OCI-LY7 (cell line): ENCODE measurements around the gene SLC8A1. TPM values are rescaled to one million over a fixed set of nuclear protein-coding genes. Genes with fewer than 3 reads are reported as not detected.

Experiments
- BruUV-seq: library from RNA; stranded (reverse); fragments of 400-500 nt; replicated peaks from 2 replicates; lab custom pipeline; 2021; lab: Mats Ljungman, UMichigan
- CTCF ChIA-PET: fragments of 300-600 bp; sonication (Branson Sonifier 250); formaldehyde crosslinking; loops from one replicate; lab custom pipeline; 2022; ENCODE audit warnings: antibody characterized with exemption; ENCODE audit not compliant: unreplicated experiment; lab: Charles Lee
- POLR2A ChIA-PET: fragments of 300-600 bp; sonication (Branson Sonifier 250); formaldehyde crosslinking; loops from one replicate; lab custom pipeline; 2022; ENCODE audit warnings: antibody characterized with exemption; lab: Charles Lee
- DNase-seq: peaks from one replicate; pipeline ENCODE4 v3.0.0-alpha.2; 2015; ENCODE audit warnings: low spot score
- H2AFZ ChIP-seq: fragments of 200-600 bp; sonication (generic), shearing (Covaris generic); 2 replicates; pipeline ENCODE4 v1.6.1; 2014; ENCODE audit warnings: mild to moderate bottlenecking, antibody characterized with exemption, low read length, moderate library complexity
- H3K27ac ChIP-seq: fragments of 200-600 bp; sonication (generic); 2 replicates; pipeline ENCODE4 v1.5.1; 2014; ENCODE audit warnings: mixed run types, low read depth, mild to moderate bottlenecking, moderate library complexity, low read length, inconsistent platforms; ENCODE audit not compliant: poor library complexity, severe bottlenecking
- H3K36me3 ChIP-seq: fragments of 200-600 bp; sonication (generic); 2 replicates; pipeline ENCODE4 v1.6.1; 2014; ENCODE audit warnings: mild to moderate bottlenecking, antibody characterized with exemption, low read length, moderate library complexity, mixed read lengths; ENCODE audit not compliant: insufficient read depth
- H3K4me1 ChIP-seq: fragments of 200-600 bp; sonication (generic); 2 replicates; pipeline ENCODE4 v1.5.1; 2014; ENCODE audit warnings: mild to moderate bottlenecking, low read length; ENCODE audit not compliant: insufficient read depth, poor library complexity, severe bottlenecking
- H3K4me2 ChIP-seq: fragments of 200-600 bp; sonication (generic); 2 replicates; pipeline ENCODE4 v1.6.1; 2014; ENCODE audit warnings: mild to moderate bottlenecking, low read length
- H3K4me3 ChIP-seq: fragments of 200-600 bp; sonication (generic); 2 replicates; pipeline ENCODE4 v1.5.1; 2014; ENCODE audit warnings: mild to moderate bottlenecking, low read depth, low read length; ENCODE audit not compliant: poor library complexity, severe bottlenecking
- H3K79me2 ChIP-seq: fragments of 200-600 bp; sonication (generic); 2 replicates; pipeline ENCODE4 v1.6.1; 2016; ENCODE audit warnings: low read depth, mild to moderate bottlenecking, low read length, moderate library complexity, mixed read lengths; ENCODE audit not compliant: insufficient read depth
- H3K9me2 ChIP-seq: fragments of 200-600 bp; sonication (generic); 2 replicates; pipeline ENCODE4 v1.6.1; 2016; ENCODE audit warnings: mild to moderate bottlenecking, low read length, mixed read lengths; ENCODE audit not compliant: insufficient read depth
- H3K9me3 ChIP-seq: fragments of 200-600 bp; sonication (generic); 2 replicates; pipeline ENCODE4 v1.6.1; 2014; ENCODE audit warnings: mild to moderate bottlenecking, mixed run types, low read length, mixed read lengths
- H4K20me1 ChIP-seq: fragments of 200-600 bp; sonication (generic); 2 replicates; pipeline ENCODE4 v1.6.1; 2014; ENCODE audit warnings: mild to moderate bottlenecking, antibody characterized with exemption, low read length, moderate library complexity, mixed read lengths; ENCODE audit not compliant: insufficient read depth
- EZH2phosphoT487 ChIP-seq: fragments of 200-600 bp; sonication (generic); IDR thresholded peaks from 2 replicates; pipeline ENCODE4 v1.6.1; 2018; ENCODE audit warnings: low read depth, borderline replicate concordance, mild to moderate bottlenecking, mixed run types, antibody characterized with exemption, low read length, moderate library complexity, mixed read lengths
- intact Hi-C: fragments of 100-400 bp; cut with micrococcal nuclease; formaldehyde crosslinking; loops from one replicate; pipeline ENCODE4 v1.10.0; 2022; ENCODE audit not compliant: unreplicated experiment
- total RNA-seq, 2 experiments: library from RNA; depleted of rRNA in 1 of 2; stranded (reverse); fragments of >200 nt in 1 of 2; shearing (Covaris generic) in 1 of 2; gene quantifications; 2 replicates each; pipeline ENCODE4 v1.2.3, GENCODE V29; 2014 to 2022
- TF ChIP-seq, protein P1 (sequence below): fragments of 200-600 bp; sonication (generic); conservative IDR thresholded peaks from 2 replicates; pipeline ENCODE4 v1.5.1; 2014; ENCODE audit warnings: mild to moderate bottlenecking, antibody characterized with exemption, low read length, moderate library complexity, mixed read lengths

Gene SLC8A1
- total RNA-seq, 2 experiments from 2014 or later = 3.6 to 7.3 TPM

DNA sequence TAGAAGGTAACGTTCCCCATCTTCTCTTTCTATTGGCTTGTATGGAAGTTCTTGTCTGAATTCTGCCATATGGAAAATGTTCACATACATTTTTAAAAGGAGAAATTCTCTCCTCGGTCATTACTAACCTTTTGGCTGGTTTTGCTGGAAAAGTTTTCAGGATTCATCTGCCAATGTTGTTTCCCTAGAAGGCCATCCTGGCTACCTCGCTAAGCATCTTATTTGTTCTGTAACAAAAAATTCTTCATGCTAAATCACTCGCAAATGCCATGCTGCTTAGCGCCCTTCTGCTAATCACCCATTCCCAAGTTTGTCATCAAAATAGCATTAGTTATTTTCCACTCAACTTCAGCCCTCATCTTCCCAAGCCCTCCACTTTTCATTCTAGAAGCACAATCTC lies 262.0 kb downstream of the SLC8A1 start:
- Histone ChIP-seq H3K4me1 (no peaks in the 10 kb centered on the region), H2AFZ (no peak overlapping the region), H3K9me2 (no peaks in the 10 kb centered on the region), H3K36me3 (no peaks in the 10 kb centered on the region), H3K4me2 (no peak overlapping the region), H3K27ac (no peak overlapping the region), H4K20me1 (no peaks in the 10 kb centered on the region), H3K9me3 (no peaks in the 10 kb centered on the region), H3K79me2 (no peaks in the 10 kb centered on the region), H3K4me3 (no peak overlapping the region)
- ChIA-PET CTCF (no interaction called here), POLR2A (interaction anchor here (0.6 to 1.2 kb wide), 3 partner anchors 26 to 58 kb away, joined by 3 to 5 read pairs (median 4); no protein-coding TSS in a partner anchor)
- DNase-seq = no peak
- no TSS peak for BruUV-seq
- intact Hi-C loops = no loop called here
- TF ChIP-seq EZH2phosphoT487 = no peak
- TF ChIP-seq, protein P1, sequence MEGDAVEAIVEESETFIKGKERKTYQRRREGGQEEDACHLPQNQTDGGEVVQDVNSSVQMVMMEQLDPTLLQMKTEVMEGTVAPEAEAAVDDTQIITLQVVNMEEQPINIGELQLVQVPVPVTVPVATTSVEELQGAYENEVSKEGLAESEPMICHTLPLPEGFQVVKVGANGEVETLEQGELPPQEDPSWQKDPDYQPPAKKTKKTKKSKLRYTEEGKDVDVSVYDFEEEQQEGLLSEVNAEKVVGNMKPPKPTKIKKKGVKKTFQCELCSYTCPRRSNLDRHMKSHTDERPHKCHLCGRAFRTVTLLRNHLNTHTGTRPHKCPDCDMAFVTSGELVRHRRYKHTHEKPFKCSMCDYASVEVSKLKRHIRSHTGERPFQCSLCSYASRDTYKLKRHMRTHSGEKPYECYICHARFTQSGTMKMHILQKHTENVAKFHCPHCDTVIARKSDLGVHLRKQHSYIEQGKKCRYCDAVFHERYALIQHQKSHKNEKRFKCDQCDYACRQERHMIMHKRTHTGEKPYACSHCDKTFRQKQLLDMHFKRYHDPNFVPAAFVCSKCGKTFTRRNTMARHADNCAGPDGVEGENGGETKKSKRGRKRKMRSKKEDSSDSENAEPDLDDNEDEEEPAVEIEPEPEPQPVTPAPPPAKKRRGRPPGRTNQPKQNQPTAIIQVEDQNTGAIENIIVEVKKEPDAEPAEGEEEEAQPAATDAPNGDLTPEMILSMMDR = no peak

GRCh38 chr2:40187054-40187453 lies 264.8 kb downstream of the SLC8A1 start:
- no peaks in the 10 kb centered on the region for H3K9me3 ChIP-seq
- ChIA-PET POLR2A (no interaction called here), CTCF (no interaction called here)
- TF ChIP-seq, protein P1 = no peak
- no peak for TF ChIP-seq EZH2phosphoT487
- no peaks in the 10 kb centered on the region for H3K36me3 ChIP-seq
- no peak overlapping the region for H3K4me2 ChIP-seq
- H3K79me2 ChIP-seq = no peaks in the 10 kb centered on the region
- no TSS peak for BruUV-seq
- no peaks in the 10 kb centered on the region for H3K9me2 ChIP-seq
- no peak overlapping the region for H3K27ac ChIP-seq
- intact Hi-C loops = no loop called here
- no peaks in the 10 kb centered on the region for H4K20me1 ChIP-seq
- no peak overlapping the region for H2AFZ ChIP-seq
- H3K4me1 ChIP-seq = no peaks in the 10 kb centered on the region
- no peak for DNase-seq
- H3K4me3 ChIP-seq = no peak overlapping the region

GRCh38 chr2:40184551-40184950 lies 267.3 kb downstream of the SLC8A1 start:
- no peak for DNase-seq
- ChIA-PET POLR2A (interaction anchor here (0.5 kb wide), 1 partner anchor 985 kb away, joined by 3 read pairs; no protein-coding TSS in a partner anchor), CTCF (no interaction called here)
- no peak overlapping the region for H3K4me2 ChIP-seq
- H3K9me3 ChIP-seq = no peaks in the 10 kb centered on the region; the same call in 1 of the 2 replicates
- no peaks in the 10 kb centered on the region for H4K20me1 ChIP-seq
- H3K4me3 ChIP-seq = no peak overlapping the region
- intact Hi-C loops = no loop called here
- no peaks in the 10 kb centered on the region for H3K79me2 ChIP-seq
- TF ChIP-seq, protein P1 = no peak
- no peak for TF ChIP-seq EZH2phosphoT487
- no peaks in the 10 kb centered on the region for H3K9me2 ChIP-seq
- no peak overlapping the region for H3K27ac ChIP-seq
- peaks cover 5% of the 10 kb centered on the region for H3K4me1 ChIP-seq
- no TSS peak for BruUV-seq
- H2AFZ ChIP-seq = no peak overlapping the region
- no peaks in the 10 kb centered on the region for H3K36me3 ChIP-seq
